NCI-H1436 (cell line): ENCODE measurements around the gene CEP152.
A peak's percentile ranks its signal among the peaks of the same experiment; 100 is the strongest.
"Not testable (repeated sequence)": the region's sequence is repeated elsewhere in the genome, so short reads cannot be mapped to it uniquely, and the experiment has no call there.

Experiments used
- DNase-seq: peaks from one replicate; lab custom pipeline; 2025; lab: John Stamatoyannopoulos, UW

The CEP152 gene

GRCh38 chr15:48811325-48811958 lies 573 bp upstream of the CEP152 start:
- DNase-seq = peak; percentile 28

GRCh38 chr15:48806151-48806550 lies 4.7 kb downstream of the CEP152 start:
- DNase-seq = peak; percentile 49

GRCh38 chr15:48805591-48805990 lies 5.3 kb downstream of the CEP152 start:
- DNase-seq = no peak

GRCh38 chr15:48803877-48804276 lies 7.0 kb downstream of the CEP152 start:
- DNase-seq = no peak

GRCh38 chr15:48802867-48803266 lies 8.0 kb downstream of the CEP152 start:
- no peak for DNase-seq

GRCh38 chr15:48802257-48802656 lies 8.6 kb downstream of the CEP152 start:
- no peak for DNase-seq

- peak; percentile 31 for DNase-seq
Observed at GRCh38 chr15:48800811-48801455, 9.9 kb downstream of the CEP152 start.

- no peak for DNase-seq
Observed at GRCh38 chr15:48800245-48800644, 10.6 kb downstream of the CEP152 start.

- peak; percentile 81 for DNase-seq
Observed at GRCh38 chr15:48798319-48798718, 12.6 kb downstream of the CEP152 start.

- no peak for DNase-seq
Observed at GRCh38 chr15:48796930-48797329, 13.9 kb downstream of the CEP152 start.

GRCh38 chr15:48796521-48796920 lies 14.3 kb downstream of the CEP152 start:
- no peak for DNase-seq

GRCh38 chr15:48795901-48796300 lies 15.0 kb downstream of the CEP152 start:
- DNase-seq = no peak

GRCh38 chr15:48794697-48795134 lies 16.2 kb downstream of the CEP152 start:
- DNase-seq = no peak

- no peak for DNase-seq
Observed at GRCh38 chr15:48792408-48792807, 18.5 kb downstream of the CEP152 start.

- not testable (repeated sequence) for DNase-seq
Observed at GRCh38 chr15:48790466-48791115, 20.3 kb downstream of the CEP152 start.

GRCh38 chr15:48785712-48786111 lies 25.2 kb downstream of the CEP152 start:
- no peak for DNase-seq

GRCh38 chr15:48785195-48785594 lies 25.7 kb downstream of the CEP152 start:
- no peak for DNase-seq

- DNase-seq = no peak
Observed at GRCh38 chr15:48784756-48785155, 26.1 kb downstream of the CEP152 start.

GRCh38 chr15:48782911-48783310 lies 28.0 kb downstream of the CEP152 start:
- no peak for DNase-seq

GRCh38 chr15:48781481-48782081 lies 29.3 kb downstream of the CEP152 start:
- DNase-seq = no peak

GRCh38 chr15:48781017-48781416 lies 29.9 kb downstream of the CEP152 start:
- no peak for DNase-seq

GRCh38 chr15:48778331-48778730 lies 32.5 kb downstream of the CEP152 start:
- no peak for DNase-seq
